ENCODE measurements around the gene MME. TPM values are rescaled to one million over a fixed set of nuclear protein-coding genes. Genes with fewer than 3 reads are reported as not detected.

Gene MME
- total and polyA plus RNA-seq, 12 donors, result 0.28 to 56.0 (median 1.5) TPM

DNA sequence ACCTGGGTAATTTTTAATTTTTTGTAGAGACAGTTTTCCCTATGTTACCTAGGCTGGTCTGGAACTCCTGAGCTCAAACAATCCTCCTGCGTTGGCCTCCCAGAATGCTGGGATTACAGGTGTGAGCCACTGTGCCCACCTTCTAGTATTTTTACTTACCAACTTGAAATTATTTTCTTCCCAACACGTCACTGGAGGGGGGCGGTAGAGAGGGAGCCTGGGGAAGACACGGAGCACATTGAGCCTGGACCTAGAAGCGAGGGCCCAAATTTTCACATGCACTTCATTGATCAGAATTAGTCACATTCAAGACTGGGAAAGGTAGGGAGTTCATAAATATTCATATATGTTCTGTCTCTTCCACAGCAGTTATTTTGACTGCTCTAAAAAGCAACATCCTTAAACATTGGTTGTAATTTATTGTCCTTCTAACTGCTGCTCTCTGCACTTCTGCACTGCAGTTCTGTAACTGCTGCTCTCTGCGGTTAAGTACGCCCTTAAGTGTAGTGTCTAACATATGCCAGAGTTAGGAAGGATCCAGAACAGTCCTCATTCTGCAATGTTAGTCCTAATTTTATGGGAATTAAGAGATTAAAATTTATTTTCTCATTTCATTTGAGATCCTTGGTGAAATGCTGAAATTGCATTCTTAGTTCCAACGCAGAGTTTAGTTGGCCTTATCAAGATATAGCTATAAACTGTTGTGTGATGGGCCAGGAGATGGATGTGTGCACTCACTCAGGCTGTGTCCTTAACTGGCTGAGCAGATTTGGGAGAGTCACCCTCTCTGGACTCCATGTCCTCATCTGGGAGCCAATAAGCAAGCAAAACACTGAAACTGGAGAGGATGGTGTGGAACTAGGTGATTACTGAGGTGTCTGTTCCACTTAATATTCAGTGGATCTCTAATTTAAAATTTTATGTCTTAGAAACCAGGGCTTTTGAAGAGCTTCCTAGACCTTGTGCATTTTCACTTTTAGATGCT, 115.1 kb downstream of the MME start:
- TF ChIP-seq POLR2A (IDR thresholded peaks at IDR 0.05), result no peak
- Histone ChIP-seq H3K36me3 (replicated peaks in 1 of 2) (no peaks in the 10 kb centered on the region), H3K9me3 (replicated peaks in 1 of 3) (no peaks in the 10 kb centered on the region), H3K27ac (no peak overlapping the region), H3K27me3 (no peaks in the 10 kb centered on the region), H3K4me1 (replicated peaks in 1 of 2) (no peaks in the 10 kb centered on the region), H3K4me3 (no peak overlapping the region)
- WGBS, 4 donors, result 80 to 84% (median 82%) methylated on average over 8 of the region's 8 CpGs
- intact Hi-C loops (cut with DNase I), result no loop called here
- no peak for DNase-seq

DNA sequence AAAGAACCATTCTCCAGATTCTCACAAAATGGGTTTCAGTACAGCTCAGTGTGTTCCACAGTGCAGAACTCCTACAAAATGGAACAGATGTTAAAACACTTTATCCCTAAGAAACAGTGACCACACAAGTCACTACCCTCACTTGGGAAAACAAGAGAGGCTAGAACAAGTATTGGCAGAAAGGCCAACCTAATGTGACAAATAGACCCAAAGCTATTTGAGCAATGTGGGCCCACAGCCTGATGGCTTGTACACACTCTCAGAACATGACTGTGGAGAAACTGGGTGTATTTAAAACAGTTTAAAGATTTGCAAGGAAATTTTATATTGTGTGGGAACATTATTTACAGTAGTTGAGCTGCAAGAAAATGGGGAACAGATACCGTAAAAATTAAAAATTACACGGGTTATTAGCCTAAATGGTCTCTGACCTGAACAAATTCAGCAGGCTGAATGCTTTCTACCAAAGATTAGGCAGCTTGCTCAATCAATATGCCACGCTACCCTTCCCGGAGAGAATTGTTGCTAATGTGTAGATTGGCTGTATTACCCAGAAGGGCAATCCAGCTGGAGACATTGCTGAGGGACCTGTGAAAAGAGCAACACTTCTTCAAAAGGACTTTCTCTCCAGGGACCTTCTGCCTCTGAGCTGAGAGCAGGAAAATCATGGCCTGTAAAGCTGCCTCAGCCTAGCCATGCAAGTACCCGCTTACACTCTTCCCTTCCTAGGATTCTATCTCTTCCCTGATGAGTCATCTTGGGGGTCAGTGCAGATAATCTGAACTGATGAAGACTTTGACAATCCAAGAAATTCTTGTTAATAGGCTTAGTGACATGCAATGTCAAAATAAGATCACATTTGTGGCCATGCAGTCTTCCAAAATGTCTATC, 116.3 kb downstream of the MME start:
- intact Hi-C loops (cut with DNase I), result no loop called here

DNA sequence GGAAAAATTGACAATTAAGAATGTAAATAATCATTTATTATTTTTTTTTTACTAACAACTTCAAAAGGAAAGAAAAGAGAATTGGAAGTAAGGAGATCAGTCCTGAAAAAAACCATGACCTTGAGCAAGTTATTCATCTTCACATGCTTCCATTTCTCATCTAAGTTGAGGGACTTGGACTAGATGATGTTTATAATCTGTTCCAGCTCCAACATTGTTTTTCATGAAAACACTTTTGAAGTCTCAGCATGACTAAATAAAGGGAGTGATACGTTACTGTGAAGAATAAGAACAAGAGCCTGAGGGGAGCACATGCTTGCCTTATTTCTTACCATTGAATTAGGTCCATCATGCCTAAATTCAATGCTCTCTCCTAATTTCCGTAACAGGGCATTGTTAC, 117.7 kb downstream of the MME start:
- TF ChIP-seq, protein P1, sequence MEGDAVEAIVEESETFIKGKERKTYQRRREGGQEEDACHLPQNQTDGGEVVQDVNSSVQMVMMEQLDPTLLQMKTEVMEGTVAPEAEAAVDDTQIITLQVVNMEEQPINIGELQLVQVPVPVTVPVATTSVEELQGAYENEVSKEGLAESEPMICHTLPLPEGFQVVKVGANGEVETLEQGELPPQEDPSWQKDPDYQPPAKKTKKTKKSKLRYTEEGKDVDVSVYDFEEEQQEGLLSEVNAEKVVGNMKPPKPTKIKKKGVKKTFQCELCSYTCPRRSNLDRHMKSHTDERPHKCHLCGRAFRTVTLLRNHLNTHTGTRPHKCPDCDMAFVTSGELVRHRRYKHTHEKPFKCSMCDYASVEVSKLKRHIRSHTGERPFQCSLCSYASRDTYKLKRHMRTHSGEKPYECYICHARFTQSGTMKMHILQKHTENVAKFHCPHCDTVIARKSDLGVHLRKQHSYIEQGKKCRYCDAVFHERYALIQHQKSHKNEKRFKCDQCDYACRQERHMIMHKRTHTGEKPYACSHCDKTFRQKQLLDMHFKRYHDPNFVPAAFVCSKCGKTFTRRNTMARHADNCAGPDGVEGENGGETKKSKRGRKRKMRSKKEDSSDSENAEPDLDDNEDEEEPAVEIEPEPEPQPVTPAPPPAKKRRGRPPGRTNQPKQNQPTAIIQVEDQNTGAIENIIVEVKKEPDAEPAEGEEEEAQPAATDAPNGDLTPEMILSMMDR (IDR thresholded peaks at IDR 0.05), result no peak
- no peak for TF ChIP-seq POLR2A (IDR thresholded peaks at IDR 0.05)
- no peak for DNase-seq
- Histone ChIP-seq H3K27me3 (no peaks in the 10 kb centered on the region), H3K9me3 (replicated peaks in 1 of 3) (no peaks in the 10 kb centered on the region), H3K27ac (no peak overlapping the region), H3K36me3 (replicated peaks in 1 of 2) (no peaks in the 10 kb centered on the region), H3K4me3 (no peak overlapping the region), H3K4me1 (replicated peaks in 1 of 2) (no peaks in the 10 kb centered on the region)
- 56 to 67% (median 63%) methylated on average over 2 of the region's 2 CpGs for WGBS, 4 donors
- intact Hi-C loops (cut with DNase I), result no loop called here

More for the DNA sequence above, 116.3 kb downstream of the MME start:
- no peaks in the 10 kb centered on the region for H3K4me1 ChIP-seq (replicated peaks in 1 of 2)
- H3K36me3 ChIP-seq (replicated peaks in 1 of 2), result no peaks in the 10 kb centered on the region
- no peak overlapping the region for H3K27ac ChIP-seq
- no peak for DNase-seq
- TF ChIP-seq, protein P1 (IDR thresholded peaks at IDR 0.05), result no peak
- TF ChIP-seq POLR2A (IDR thresholded peaks at IDR 0.05), result no peak
- 86 to 90% (median 89%) methylated on average over 5 of the region's 5 CpGs for WGBS, 4 donors
- no peak overlapping the region for H3K4me3 ChIP-seq
- no peaks in the 10 kb centered on the region for H3K9me3 ChIP-seq (replicated peaks in 1 of 3)
- no peaks in the 10 kb centered on the region for H3K27me3 ChIP-seq

DNA sequence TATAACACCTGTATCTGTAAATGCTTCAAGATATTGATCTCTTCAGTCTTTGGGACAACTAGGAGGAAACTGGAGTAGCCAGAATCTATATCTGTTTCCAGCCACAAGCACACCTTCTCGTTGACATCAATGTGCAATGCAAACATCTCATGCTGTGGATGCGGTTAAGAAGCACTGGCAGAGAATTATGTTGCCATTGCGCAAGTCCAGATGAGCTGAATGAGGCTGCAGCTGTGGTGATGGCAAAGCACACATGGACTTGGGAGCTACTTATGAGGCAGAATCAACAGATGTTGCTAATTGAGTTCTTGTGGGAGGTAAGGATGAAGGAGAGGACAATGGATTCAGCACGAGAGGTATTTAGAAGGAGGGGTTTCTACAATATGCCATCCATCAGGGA, 122.5 kb downstream of the MME start:
- Histone ChIP-seq H3K27ac (no peak overlapping the region), H3K4me3 (no peak overlapping the region), H3K27me3 (no peaks in the 10 kb centered on the region), H3K36me3 (replicated peaks in 1 of 2) (no peaks in the 10 kb centered on the region), H3K4me1 (replicated peaks in 1 of 2) (no peaks in the 10 kb centered on the region), H3K9me3 (replicated peaks in 1 of 3) (no peaks in the 10 kb centered on the region)
- 88 to 94% (median 89%) methylated on average over 4 of the region's 4 CpGs for WGBS, 4 donors
- intact Hi-C loops (cut with DNase I), result no loop called here
- no peak for DNase-seq
- TF ChIP-seq, protein P1 (IDR thresholded peaks at IDR 0.05), result no peak
- TF ChIP-seq POLR2A (IDR thresholded peaks at IDR 0.05), result no peak
